GM12873 (cell line): Measurements from ENCODE around the gene ZSWIM6.

Experiments
- TF ChIP-seq, protein P1 (sequence below): IDR thresholded peaks from 2 replicates; pipeline ENCODE4 v1.5.1; 2012; ENCODE audit warnings: low read depth, mild to moderate bottlenecking, moderate library complexity, low read length, control low read depth; ENCODE audit not compliant: insufficient read depth; ENCODE audit errors: missing control alignments

The ZSWIM6 gene

DNA sequence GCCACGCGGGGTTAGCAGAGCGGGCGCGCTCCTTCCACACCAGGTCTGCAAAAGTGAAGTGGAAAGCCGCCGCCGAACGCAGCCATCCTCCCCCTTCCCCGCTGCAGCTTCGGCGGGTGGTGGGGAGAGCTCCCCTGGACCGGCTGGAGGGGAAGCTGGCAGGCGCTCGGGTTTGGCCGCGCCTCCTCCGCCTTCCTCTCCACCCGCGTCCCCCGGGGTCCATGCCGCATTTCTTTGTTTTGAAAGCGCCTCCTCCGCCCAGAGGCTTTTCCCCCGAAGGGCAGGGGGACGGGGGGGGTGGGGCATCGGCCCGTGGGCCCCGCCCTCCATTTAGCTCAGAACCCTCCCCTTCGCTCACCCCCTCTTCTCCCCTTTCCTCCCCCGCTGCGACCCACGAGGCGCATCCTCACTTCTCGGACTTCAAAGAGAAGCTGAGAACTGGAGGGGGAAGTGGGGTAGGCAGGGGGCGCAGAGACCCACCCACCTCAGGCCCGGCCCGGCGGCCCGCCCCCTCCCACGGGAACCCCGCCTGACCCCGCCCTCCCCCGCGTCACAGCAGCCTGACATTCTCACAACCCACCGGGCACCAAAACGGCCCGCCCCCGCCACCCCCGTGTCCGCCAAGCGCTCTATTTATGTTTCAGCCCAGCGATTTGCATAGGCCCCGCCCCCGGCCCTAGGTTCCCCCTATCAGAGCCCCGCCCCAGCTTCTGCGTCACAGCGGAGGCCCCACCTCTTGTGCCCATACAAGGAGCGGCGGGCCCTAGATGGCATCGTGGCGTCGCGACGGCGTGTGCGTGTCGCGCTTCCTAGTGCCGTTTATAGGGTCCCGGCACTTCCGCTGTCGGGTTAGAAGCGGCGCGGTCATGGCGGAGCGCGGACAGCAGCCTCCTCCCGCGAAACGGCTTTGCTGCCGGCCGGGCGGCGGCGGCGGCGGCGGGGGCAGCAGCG, at the start of gene ZSWIM6:
ZSWIM6 (plus strand) TSS at position 852 of the 951 bp plus-strand sequence; CDS start at position 867, 15 bp downstream.
- TF ChIP-seq, protein P1, sequence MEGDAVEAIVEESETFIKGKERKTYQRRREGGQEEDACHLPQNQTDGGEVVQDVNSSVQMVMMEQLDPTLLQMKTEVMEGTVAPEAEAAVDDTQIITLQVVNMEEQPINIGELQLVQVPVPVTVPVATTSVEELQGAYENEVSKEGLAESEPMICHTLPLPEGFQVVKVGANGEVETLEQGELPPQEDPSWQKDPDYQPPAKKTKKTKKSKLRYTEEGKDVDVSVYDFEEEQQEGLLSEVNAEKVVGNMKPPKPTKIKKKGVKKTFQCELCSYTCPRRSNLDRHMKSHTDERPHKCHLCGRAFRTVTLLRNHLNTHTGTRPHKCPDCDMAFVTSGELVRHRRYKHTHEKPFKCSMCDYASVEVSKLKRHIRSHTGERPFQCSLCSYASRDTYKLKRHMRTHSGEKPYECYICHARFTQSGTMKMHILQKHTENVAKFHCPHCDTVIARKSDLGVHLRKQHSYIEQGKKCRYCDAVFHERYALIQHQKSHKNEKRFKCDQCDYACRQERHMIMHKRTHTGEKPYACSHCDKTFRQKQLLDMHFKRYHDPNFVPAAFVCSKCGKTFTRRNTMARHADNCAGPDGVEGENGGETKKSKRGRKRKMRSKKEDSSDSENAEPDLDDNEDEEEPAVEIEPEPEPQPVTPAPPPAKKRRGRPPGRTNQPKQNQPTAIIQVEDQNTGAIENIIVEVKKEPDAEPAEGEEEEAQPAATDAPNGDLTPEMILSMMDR = no peak

DNA sequence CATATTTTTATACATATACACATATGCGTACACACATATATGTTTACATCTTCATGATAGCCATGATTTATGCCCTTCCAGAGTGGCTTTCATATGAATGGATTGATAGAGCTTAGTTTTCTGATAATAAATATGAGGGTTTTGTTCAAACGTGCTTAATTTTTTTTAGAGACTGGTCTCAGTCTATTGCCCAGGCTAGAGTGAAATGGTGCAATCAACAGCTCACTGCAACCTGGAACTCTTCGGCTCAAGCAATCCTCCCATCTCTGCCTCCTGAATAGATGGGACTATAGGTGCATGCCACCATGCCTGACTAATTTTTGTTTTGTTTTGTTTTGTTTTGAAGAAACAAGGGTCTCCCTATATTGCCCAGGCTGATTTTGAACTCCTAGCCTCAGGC, 48.6 kb upstream of the ZSWIM6 start:
- TF ChIP-seq, protein P1 = no peak

DNA sequence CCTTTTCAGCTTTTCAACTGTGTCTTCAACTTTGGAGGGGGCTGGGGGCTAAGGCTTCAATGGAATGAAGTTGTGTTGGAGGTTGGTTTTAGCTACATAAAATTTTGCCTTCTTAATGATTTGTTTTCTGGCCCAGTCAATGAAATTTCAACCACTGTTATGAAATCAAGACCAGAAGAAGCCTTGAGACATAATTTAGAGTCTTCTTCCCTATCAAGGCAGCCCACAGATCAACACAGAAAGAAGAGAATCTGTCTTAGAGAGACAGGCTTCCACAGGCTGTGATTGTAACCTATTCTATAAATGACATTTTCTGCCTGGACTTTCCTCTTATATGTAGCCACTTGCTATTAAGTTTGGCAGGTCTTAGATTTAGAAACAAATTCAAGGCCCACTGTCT, 46.5 kb upstream of the ZSWIM6 start:
- TF ChIP-seq, protein P1 = no peak

DNA sequence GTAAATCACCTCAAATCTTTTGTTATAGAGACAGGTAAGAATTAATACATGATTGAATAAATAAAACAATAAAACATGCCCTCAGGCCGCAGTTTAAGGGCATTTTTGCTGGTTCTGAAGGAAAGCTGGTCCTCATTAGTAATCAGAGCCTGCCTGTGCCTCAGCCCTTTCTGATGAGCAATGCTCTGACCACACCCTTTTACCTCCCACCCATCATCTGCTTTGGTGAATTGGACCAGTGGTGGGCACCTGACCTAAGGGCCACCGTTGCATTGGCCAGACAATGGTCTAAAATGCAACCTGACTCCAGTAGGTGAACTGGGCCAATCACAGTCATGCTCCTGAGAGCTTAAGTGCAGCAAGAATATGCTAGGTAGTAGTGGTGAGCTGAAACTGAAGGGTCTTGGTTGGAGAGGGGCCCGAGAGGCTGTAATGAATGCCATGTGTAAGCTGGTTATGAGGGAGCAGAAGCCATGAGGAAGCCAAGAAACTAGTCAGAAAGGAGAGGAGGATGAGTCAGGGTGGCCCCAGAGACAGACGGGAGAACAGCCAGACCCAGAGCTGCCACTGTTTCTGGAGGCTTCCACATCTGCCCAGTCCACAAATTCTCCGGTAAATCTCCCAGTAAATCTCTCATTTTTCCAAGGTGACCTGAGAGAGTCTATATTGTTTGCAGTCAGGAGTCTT, 45.5 kb upstream of the ZSWIM6 start:
- TF ChIP-seq, protein P1 = no peak

DNA sequence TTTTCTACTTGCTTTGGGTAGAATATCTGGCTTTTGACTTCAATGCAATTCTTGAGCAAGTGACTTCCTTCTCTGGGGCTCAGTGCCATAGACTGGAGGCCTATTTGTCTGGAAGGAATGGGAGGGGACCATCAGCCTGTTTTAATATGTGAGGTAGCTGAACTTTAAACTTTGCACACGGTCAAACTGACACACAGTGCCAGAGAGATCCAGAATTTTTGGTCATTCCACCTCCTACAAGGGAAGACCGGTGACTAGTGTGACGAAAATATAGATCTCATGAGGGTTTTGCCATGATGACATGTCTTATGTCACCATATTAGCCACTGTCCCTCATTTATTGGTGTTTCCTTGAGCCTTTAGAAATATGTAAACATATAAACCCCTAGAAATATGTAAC, 44.6 kb upstream of the ZSWIM6 start:
- TF ChIP-seq, protein P1 = no peak

DNA sequence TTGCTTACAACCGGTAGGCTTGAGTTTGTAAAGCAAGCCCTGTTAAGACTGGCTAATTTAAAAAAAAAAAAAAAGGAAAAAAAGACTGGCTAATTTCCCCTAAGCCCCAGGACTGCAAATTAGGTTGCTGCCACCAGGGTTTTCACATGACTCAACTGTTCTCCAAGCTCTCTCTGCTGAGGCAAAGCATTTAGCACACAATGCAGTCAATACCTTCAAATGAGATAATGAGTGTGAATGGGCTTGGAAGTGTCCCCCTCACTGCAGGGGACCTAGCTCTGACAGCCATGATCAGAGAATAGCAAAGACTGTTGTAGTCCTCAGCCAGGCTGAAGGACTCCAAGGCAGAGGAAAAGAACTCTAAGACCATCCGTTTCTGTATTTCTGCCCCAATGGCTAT, 42.8 kb upstream of the ZSWIM6 start:
- TF ChIP-seq, protein P1 = no peak

DNA sequence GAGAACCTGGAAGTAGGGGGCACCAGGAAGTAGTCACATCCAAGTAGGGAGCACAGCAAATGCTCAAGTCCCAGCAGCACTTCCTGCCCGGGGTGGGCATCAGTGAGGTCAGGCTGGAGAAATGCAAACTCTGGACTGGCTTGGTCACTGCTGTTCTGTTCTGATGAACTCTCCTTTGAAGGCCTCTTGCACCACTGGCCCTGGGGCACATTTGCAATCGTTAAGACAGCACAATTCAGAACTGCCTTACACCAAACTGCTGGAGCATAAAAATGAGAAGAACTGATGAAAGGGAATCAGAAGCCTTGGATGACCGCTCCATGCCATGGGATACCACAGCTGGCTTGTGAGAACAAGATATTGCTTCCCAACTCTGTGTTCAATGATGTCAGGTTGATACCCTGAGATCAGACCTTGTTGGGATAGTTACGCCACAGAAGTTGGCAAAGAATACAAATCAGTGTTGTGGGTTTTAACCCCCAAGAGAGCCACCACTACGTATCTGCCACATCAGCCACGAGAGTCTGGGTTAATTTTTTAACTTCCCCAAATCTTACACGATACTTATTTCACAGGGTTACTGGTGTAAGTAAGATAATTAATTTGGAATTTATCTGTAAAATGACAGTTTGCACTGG, 42.3 kb upstream of the ZSWIM6 start:
- TF ChIP-seq, protein P1 = no peak
